ENCODE measurements around the gene CCDC27.
"Not testable (repeated sequence)": the region's sequence is repeated elsewhere in the genome, so short reads cannot be mapped to it uniquely, and the experiment has no call there.

Gene CCDC27

DNA sequence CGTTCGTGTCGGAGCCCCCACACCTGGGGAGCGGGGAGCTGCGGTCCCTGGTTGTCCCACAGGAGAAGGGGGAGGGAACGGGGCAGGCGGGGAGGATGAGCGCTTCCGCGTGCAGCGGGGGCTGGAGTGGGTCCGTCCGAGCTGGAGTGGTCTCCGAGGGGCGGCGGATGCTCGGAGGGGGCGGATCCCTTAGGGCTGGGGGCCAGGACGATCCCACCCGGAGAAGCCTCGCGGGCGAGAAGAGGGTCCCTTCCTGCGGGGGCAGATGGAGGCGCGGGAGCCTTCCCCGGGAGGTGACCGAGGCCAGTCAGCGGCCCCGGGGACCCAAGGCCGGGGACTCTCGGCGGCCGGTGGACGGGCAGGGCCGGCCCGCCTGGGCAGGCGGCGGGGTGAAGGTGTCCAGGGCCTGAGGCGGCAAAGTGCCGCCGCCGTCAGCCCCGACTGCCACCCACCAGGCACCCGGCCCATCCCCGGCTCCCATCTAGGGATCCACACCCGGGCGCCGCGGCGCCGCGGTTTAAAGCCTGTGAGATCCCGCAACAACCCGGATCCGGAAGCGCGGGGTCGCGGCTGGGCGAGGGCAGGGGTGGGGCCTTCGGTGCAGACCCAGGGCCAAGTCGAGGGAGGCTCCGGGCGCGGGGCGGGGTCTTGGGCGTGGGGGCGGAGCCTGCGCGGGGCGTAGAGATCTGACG, 5.3 kb upstream of the CCDC27 start:
- peak overlapping the region; percentile 65 for H3K27ac Mint-ChIP-seq
- intact Hi-C loops (cut with micrococcal nuclease), result loop anchor here (10.0 kb wide), 1 partner anchor 48 kb away; the partner anchor contains the start of gene LRRC47

GRCh38 chr1:3747522-3747848, 4.8 kb upstream of the CCDC27 start:
- Mint-ChIP-seq H3K27me3 (peaks cover 8% of the 10 kb centered on the region), H3K4me1 (ENCODE audit: low read depth) (peaks cover 36% of the 10 kb centered on the region), H3K27ac (peak overlapping the region; percentile 65), H3K4me3 (peak overlapping the region; percentile 74), H3K36me3 (ENCODE audit: low read depth) (peaks cover 6% of the 10 kb centered on the region), H3K9me3 (no peaks in the 10 kb centered on the region)
- intact Hi-C loops (cut with micrococcal nuclease), result loop anchor here (10.0 kb wide), 1 partner anchor 47 kb away; the partner anchor contains the start of gene LRRC47

More for the DNA sequence above, 5.3 kb upstream of the CCDC27 start:
- Mint-ChIP-seq H3K4me3 (peak overlapping the region; percentile 74), H3K27me3 (peaks cover 6% of the 10 kb centered on the region), H3K9me3 (no peaks in the 10 kb centered on the region), H3K36me3 (ENCODE audit: low read depth) (peaks cover 11% of the 10 kb centered on the region), H3K4me1 (ENCODE audit: low read depth) (peaks cover 36% of the 10 kb centered on the region)

- H3K27ac Mint-ChIP-seq, result no peak overlapping the region
Measured at GRCh38 chr1:3747903-3748302, 4.3 kb upstream of the CCDC27 start.

DNA sequence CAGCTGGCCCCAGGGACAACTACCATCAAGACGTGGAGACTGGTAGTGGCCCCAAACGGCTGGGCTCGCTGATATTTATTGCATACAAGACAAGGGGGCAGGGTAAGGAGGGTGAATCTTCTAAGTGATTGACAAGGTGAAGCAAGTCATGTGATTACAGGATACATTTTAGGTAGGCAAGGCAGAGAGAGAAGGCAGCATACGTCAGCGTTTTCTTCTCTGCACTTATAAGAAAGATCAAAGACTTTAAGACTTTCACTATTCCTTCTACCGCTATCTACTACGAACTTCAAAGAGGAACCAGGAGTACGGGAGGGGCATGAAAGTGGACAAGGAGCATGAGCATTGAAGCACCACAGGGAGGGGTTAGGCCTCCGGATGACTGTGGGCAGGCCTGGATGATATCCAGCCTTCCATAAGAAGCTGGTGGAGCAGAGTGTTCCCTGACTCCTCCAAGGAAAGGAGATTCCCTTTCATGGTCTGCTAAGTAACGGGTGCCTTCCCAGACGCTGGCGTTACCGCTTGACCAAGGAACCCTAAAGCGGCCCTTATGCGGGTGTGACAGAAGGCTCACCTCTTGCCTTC, 3.8 kb upstream of the CCDC27 start:
- Mint-ChIP-seq H3K4me3 (peak overlapping the region; percentile 74), H3K4me1 (ENCODE audit: low read depth) (peaks cover 36% of the 10 kb centered on the region)
- H3K27ac Mint-ChIP-seq; H3K36me3 Mint-ChIP-seq (ENCODE audit: low read depth); H3K9me3 Mint-ChIP-seq; H3K27me3 Mint-ChIP-seq: not testable (repeated sequence)
- intact Hi-C loops (cut with micrococcal nuclease), result loop anchor here (10.0 kb wide), 1 partner anchor 46 kb away; the partner anchor contains the start of gene LRRC47

More at GRCh38 chr1:3747903-3748302, 4.3 kb upstream of the CCDC27 start:
- Mint-ChIP-seq H3K9me3 (no peaks in the 10 kb centered on the region), H3K27me3 (peaks cover 8% of the 10 kb centered on the region), H3K36me3 (ENCODE audit: low read depth) (peaks cover 2% of the 10 kb centered on the region), H3K4me3 (peak overlapping the region; percentile 74), H3K4me1 (ENCODE audit: low read depth) (peaks cover 36% of the 10 kb centered on the region)
- intact Hi-C loops (cut with micrococcal nuclease), result loop anchor here (10.0 kb wide), 1 partner anchor 47 kb away; the partner anchor contains the start of gene LRRC47

GRCh38 chr1:3749512-3749911, 2.7 kb upstream of the CCDC27 start:
- Mint-ChIP-seq H3K27me3 (peaks cover 8% of the 10 kb centered on the region), H3K4me1 (ENCODE audit: low read depth) (peaks cover 34% of the 10 kb centered on the region), H3K9me3 (no peaks in the 10 kb centered on the region), H3K36me3 (ENCODE audit: low read depth) (no peaks in the 10 kb centered on the region), H3K4me3 (no peak overlapping the region), H3K27ac (no peak overlapping the region)
- intact Hi-C loops (cut with micrococcal nuclease), result loop anchor here (10.0 kb wide), 1 partner anchor 45 kb away; the partner anchor contains the start of gene LRRC47

- Mint-ChIP-seq H3K27ac (no peak overlapping the region), H3K4me1 (ENCODE audit: low read depth) (peaks cover 21% of the 10 kb centered on the region), H3K36me3 (ENCODE audit: low read depth) (no peaks in the 10 kb centered on the region), H3K9me3 (no peaks in the 10 kb centered on the region), H3K27me3 (peaks cover 8% of the 10 kb centered on the region), H3K4me3 (no peak overlapping the region)
- intact Hi-C loops (cut with micrococcal nuclease), result no loop called here
Measured at GRCh38 chr1:3750741-3751140, 1.5 kb upstream of the CCDC27 start.

DNA sequence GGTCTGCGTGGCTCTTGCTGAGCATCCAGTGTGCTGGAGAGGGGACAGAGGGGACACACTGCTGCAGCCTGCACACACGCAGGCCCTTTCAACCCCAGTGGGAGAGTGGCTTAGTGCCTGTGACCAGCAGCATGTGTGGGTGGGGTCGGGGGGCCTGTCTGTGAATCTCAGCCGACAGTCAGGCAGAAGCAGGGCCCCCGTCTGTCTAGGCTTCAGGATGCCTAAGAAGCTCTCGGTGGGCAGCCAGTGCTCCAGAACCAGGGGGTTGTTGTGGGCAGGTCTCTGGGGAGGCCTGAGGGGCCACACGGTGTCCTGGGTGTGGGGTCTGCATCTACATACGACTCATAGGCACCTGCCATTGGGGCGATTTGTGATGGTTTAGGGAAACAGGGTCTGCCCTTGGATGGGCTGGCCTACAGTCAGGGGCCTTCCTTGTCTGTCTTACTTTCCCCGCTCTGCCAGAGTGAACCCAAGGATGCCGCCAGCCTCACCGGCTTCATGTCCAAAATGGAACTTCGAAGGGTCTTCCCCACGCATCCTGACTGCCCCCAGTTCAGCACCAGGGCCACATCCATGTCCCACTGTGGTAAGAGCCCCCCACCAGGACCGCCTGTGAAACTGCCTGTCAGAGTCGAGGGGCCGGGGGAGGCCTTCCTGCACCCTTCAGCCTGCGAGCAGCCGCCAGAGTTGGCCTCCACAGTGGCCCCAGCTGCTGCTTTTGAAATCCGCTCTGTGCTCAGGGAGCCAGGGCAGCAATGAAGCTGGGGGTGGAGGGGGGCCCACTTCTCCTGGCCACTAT, 1.6 kb downstream of the CCDC27 start:
- Mint-ChIP-seq H3K27ac (no peak overlapping the region), H3K4me3 (no peak overlapping the region), H3K36me3 (ENCODE audit: low read depth) (no peaks in the 10 kb centered on the region)

GRCh38 chr1:3756394-3756793, 4.1 kb downstream of the CCDC27 start:
- Mint-ChIP-seq H3K9me3 (peaks cover 8% of the 10 kb centered on the region), H3K27me3 (peaks cover 25% of the 10 kb centered on the region), H3K27ac (no peak overlapping the region)

More for the DNA sequence above, 1.6 kb downstream of the CCDC27 start:
- Mint-ChIP-seq H3K9me3 (no peaks in the 10 kb centered on the region), H3K27me3 (peaks cover 11% of the 10 kb centered on the region), H3K4me1 (ENCODE audit: low read depth) (no peaks in the 10 kb centered on the region)
- intact Hi-C loops (cut with micrococcal nuclease), result no loop called here

DNA sequence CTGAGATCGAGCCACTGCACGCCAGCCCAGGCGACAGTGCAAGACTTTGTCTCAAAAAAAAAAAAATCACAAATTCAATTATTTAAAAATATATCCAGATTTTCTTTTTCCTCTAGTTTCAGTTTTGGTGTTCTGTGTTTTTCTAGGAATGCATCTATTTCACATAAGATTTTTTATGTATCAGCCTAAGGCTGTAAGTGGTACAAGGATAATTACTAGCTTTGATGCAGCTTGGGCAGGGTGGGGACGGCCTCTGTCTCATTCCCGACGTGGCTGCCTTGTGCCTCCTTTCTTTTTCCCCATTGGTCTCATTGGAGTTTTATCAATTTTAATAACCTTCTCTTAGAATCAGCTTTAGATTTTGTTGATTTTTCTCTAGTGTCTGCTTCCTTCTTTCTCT, 6.9 kb downstream of the CCDC27 start:
- Mint-ChIP-seq H3K27ac (no peak overlapping the region), H3K36me3 (ENCODE audit: low read depth) (no peaks in the 10 kb centered on the region), H3K27me3 (peaks cover 24% of the 10 kb centered on the region), H3K4me3 (no peak overlapping the region), H3K9me3 (peaks cover 8% of the 10 kb centered on the region), H3K4me1 (ENCODE audit: low read depth) (no peaks in the 10 kb centered on the region)
- intact Hi-C loops (cut with micrococcal nuclease), result no loop called here

More at GRCh38 chr1:3756394-3756793, 4.1 kb downstream of the CCDC27 start:
- H3K4me3 Mint-ChIP-seq, result no peak overlapping the region
- intact Hi-C loops (cut with micrococcal nuclease), result no loop called here
- H3K36me3 Mint-ChIP-seq (ENCODE audit: low read depth), result no peaks in the 10 kb centered on the region
- H3K4me1 Mint-ChIP-seq (ENCODE audit: low read depth), result no peaks in the 10 kb centered on the region

DNA sequence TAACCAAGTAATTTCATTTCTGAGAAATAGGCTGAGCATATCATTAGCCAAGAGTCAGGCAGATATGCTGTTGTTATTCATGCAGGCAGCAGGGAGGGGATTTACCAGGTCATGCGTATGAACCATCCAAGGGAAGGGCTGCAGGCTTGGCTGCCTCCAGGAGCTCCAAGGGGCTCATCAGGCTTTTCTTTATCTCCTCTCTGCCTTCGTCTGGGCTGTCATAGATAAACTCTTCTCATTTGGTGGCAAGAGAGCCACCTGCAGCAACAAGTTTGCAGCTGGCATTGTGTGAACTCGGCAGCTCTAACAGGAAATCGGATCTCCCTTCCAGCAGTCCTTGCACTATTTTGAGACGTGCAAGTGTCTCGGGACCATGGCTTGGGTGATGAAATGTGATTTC, 7.5 kb downstream of the CCDC27 start:
- Mint-ChIP-seq H3K36me3 (ENCODE audit: low read depth) (no peaks in the 10 kb centered on the region), H3K4me3 (no peak overlapping the region), H3K9me3 (peaks cover 8% of the 10 kb centered on the region), H3K4me1 (ENCODE audit: low read depth) (no peaks in the 10 kb centered on the region), H3K27me3 (peaks cover 27% of the 10 kb centered on the region), H3K27ac (no peak overlapping the region)
- intact Hi-C loops (cut with micrococcal nuclease), result no loop called here

GRCh38 chr1:3761296-3762010, 9.2 kb downstream of the CCDC27 start:
- no peak overlapping the region for H3K27ac Mint-ChIP-seq

GRCh38 chr1:3762151-3762872, 10.1 kb downstream of the CCDC27 start:
- Mint-ChIP-seq H3K36me3 (ENCODE audit: low read depth) (no peaks in the 10 kb centered on the region), H3K9me3 (peaks cover 8% of the 10 kb centered on the region), H3K27ac (no peak overlapping the region), H3K4me3 (no peak overlapping the region), H3K4me1 (ENCODE audit: low read depth) (no peaks in the 10 kb centered on the region), H3K27me3 (peaks cover 35% of the 10 kb centered on the region)
- intact Hi-C loops (cut with micrococcal nuclease), result no loop called here

More at GRCh38 chr1:3761296-3762010, 9.2 kb downstream of the CCDC27 start:
- peaks cover 8% of the 10 kb centered on the region for H3K9me3 Mint-ChIP-seq
- H3K4me3 Mint-ChIP-seq, result no peak overlapping the region
- H3K36me3 Mint-ChIP-seq (ENCODE audit: low read depth), result no peaks in the 10 kb centered on the region
- no peaks in the 10 kb centered on the region for H3K4me1 Mint-ChIP-seq (ENCODE audit: low read depth)
- intact Hi-C loops (cut with micrococcal nuclease), result no loop called here
- peaks cover 32% of the 10 kb centered on the region for H3K27me3 Mint-ChIP-seq

GRCh38 chr1:3762873-3763228, 10.6 kb downstream of the CCDC27 start:
- H3K9me3 Mint-ChIP-seq, result peaks cover 8% of the 10 kb centered on the region
- H3K27me3 Mint-ChIP-seq, result peaks cover 36% of the 10 kb centered on the region
- H3K4me3 Mint-ChIP-seq, result no peak overlapping the region
- no peak overlapping the region for H3K27ac Mint-ChIP-seq
- intact Hi-C loops (cut with micrococcal nuclease), result no loop called here
- H3K4me1 Mint-ChIP-seq (ENCODE audit: low read depth), result no peaks in the 10 kb centered on the region
- H3K36me3 Mint-ChIP-seq (ENCODE audit: low read depth), result no peaks in the 10 kb centered on the region

All from dendritic cell treated with granulocyte-macrophage colony-stimulating factor and Interleukin-4, amounts not matched to agents 40 ng/mL and 50 ng/mL, for 4 days (primary cell).